ENCODE results near the gene CASZ1. TPM values are rescaled to one million over a fixed set of nuclear protein-coding genes. Genes with fewer than 3 reads are reported as not detected.

CASZ1 gene
- total and polyA plus RNA-seq, 12 donors, result 2.5 to 35.2 (median 7.0) TPM

GRCh38 chr1:10620776-10621175 lies 175.7 kb downstream of the CASZ1 start:
- Histone ChIP-seq H3K9me3 (replicated peaks in 1 of 3) (no peaks in the 10 kb centered on the region), H3K36me3 (replicated peaks in 1 of 2) (peaks cover 0 to 14% of the 10 kb centered on the region in 2 donors), H3K4me1 (replicated peaks in 1 of 2) (no peaks in the 10 kb centered on the region), H3K4me3 (no peak overlapping the region), H3K27ac (no peak overlapping the region), H3K27me3 (no peaks in the 10 kb centered on the region)
- DNase-seq, result no peak
- intact Hi-C loops (cut with DNase I), result no loop called here
- WGBS, 4 donors, result 95 to 96% (median 95%) methylated on average over 9 to 12 of the region's 12 CpGs
- no peak for TF ChIP-seq POLR2A (IDR thresholded peaks at IDR 0.05)
- TF ChIP-seq CTCF (IDR thresholded peaks at IDR 0.05), result no peak

- no peak for DNase-seq
- H3K4me3 ChIP-seq, result no peak overlapping the region
- H3K4me1 ChIP-seq (replicated peaks in 1 of 2), result no peaks in the 10 kb centered on the region
- 95 to 98% (median 96%) methylated on average over 11 to 23 of the region's 23 CpGs for whole genome bisulfite sequencing, 4 donors
- no peaks in the 10 kb centered on the region for H3K9me3 ChIP-seq (replicated peaks in 1 of 3)
- H3K27ac ChIP-seq, result no peak overlapping the region
- intact Hi-C loops (cut with DNase I), result no loop called here
- H3K27me3 ChIP-seq, result no peaks in the 10 kb centered on the region
- no peaks in the 10 kb centered on the region for H3K36me3 ChIP-seq (replicated peaks in 1 of 2)
- TF ChIP-seq POLR2A (IDR thresholded peaks at IDR 0.05), result no peak
- no peak for TF ChIP-seq CTCF (IDR thresholded peaks at IDR 0.05)
These were observed 178.2 kb downstream of the CASZ1 start for GRCh38 chr1:10617931-10618885.

GRCh38 chr1:10617318-10617717 lies 179.1 kb downstream of the CASZ1 start:
- H3K36me3 ChIP-seq (replicated peaks in 1 of 2), result no peaks in the 10 kb centered on the region
- H3K9me3 ChIP-seq (replicated peaks in 1 of 3), result no peaks in the 10 kb centered on the region
- H3K4me1 ChIP-seq (replicated peaks in 1 of 2), result no peaks in the 10 kb centered on the region
- TF ChIP-seq CTCF (IDR thresholded peaks at IDR 0.05), result no peak
- no peak for TF ChIP-seq POLR2A (IDR thresholded peaks at IDR 0.05)
- no peak overlapping the region for H3K4me3 ChIP-seq
- H3K27me3 ChIP-seq, result no peaks in the 10 kb centered on the region
- no peak for DNase-seq
- WGBS, 4 donors, result 96 to 99% (median 97%) methylated on average over 5 of the region's 5 CpGs
- no peak overlapping the region for H3K27ac ChIP-seq
- intact Hi-C loops (cut with DNase I), result no loop called here

- TF ChIP-seq POLR2A (IDR thresholded peaks at IDR 0.05) (no peak), CTCF (IDR thresholded peaks at IDR 0.05) (no peak)
- H3K4me1 ChIP-seq (replicated peaks in 1 of 2), result no peaks in the 10 kb centered on the region
- H3K27ac ChIP-seq, result no peak overlapping the region
- H3K9me3 ChIP-seq (replicated peaks in 1 of 3), result no peaks in the 10 kb centered on the region
- no peaks in the 10 kb centered on the region for H3K36me3 ChIP-seq (replicated peaks in 1 of 2)
- intact Hi-C loops (cut with DNase I), result no loop called here
- no peak overlapping the region for H3K4me3 ChIP-seq
- no peak for DNase-seq
- no peaks in the 10 kb centered on the region for H3K27me3 ChIP-seq
- WGBS, 4 donors, result 96 to 97% (median 97%) methylated on average over 15 of the region's 15 CpGs
These were observed 179.8 kb downstream of the CASZ1 start for GRCh38 chr1:10616696-10617095.

All from adrenal gland (tissue), 12 donors.